Measurements from ENCODE around the gene FRAT1. TPM values are rescaled to one million over a fixed set of nuclear protein-coding genes. Genes with fewer than 3 reads are reported as not detected.

The FRAT1 gene
- total and polyA plus RNA-seq, 2 of the 8 experiments (the other 6 are each of a cell fraction or from before 2014, with no cell fraction given): 1.9 to 5.2 TPM

- TF ChIP-seq USF2 (IDR thresholded peaks at IDR 0.05; ENCODE audit: low read length) (no peak), SAP30 (IDR thresholded peaks at IDR 0.05; ENCODE audit: insufficient read depth, insufficient replicate concordance, low read length) (peak; percentile 84), CTCF (IDR thresholded peaks at IDR 0.05; ENCODE audit: control extremely low read depth in 1 of 3, insufficient read depth in 1 of 3, low read depth in 1 of 3, low read length in 3 of 3) (peak; percentile 35 to 49 (median 37)), KDM4A (IDR thresholded peaks at IDR 0.05; ENCODE audit: low read depth, low read length, severe bottlenecking) (no peak)
These were observed 14.2 kb downstream of the FRAT1 start (continued) for GRCh38 chr10:97333351-97333600.

All from H1 (cell line).